Measurements from ENCODE around the gene PKNOX2. TPM values are rescaled to one million over a fixed set of nuclear protein-coding genes. Genes with fewer than 3 reads are reported as not detected.

PKNOX2 gene
- total and polyA plus RNA-seq, 10 of the 15 experiments (the other 5 are each of a cell fraction or from before 2014, with no cell fraction given), result not detected

DNA sequence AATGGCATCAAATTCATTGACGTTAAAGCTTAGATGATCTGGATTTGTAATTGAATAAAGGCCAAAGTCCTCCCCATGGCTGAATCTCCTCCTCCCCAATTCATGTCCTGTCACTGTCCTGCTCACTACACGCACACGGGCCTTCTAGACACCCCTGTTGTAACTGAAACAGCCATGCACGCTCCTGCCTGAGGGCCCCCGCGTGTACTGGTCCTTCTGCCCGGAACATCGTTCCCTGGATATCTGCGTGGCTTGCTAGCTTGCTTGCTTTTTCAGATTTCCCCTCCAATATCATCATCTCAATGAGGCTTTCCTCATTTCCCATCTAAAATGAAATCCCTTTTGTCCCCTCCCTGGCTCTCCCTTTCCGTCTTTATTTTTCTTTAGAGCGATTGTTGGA lies 15.3 kb downstream of the PKNOX2 start:
- Histone ChIP-seq H3K27me3 (replicated peaks in 1 of 2; ENCODE audit: control insufficient read depth in 2 of 2, insufficient read depth in 2 of 2, low read length in 1 of 2) (peaks cover 0 to 4% of the 10 kb centered on the region in 2 experiments; a peak in 3 of 4 replicates), H3K36me3 (ENCODE audit: control insufficient read depth in 2 of 2, insufficient read depth in 2 of 2, low read length in 1 of 2) (no peaks in the 10 kb centered on the region), H3K4me1 (ENCODE audit: control insufficient read depth, insufficient read depth, low read length) (peaks cover 4% of the 10 kb centered on the region), H3K9ac (ENCODE audit: control insufficient read depth, insufficient read depth, low read length) (no peak overlapping the region), H3K79me2 (ENCODE audit: control insufficient read depth, insufficient read depth, low read length) (no peaks in the 10 kb centered on the region), H4K20me1 (ENCODE audit: control insufficient read depth, insufficient read depth) (0 out of 2 replicates have a peak, but pooled peaks cover 3% of the 10 kb centered on the region), H3K4me3 (no peak overlapping the region), H3K27ac (ENCODE audit: control insufficient read depth, insufficient read depth) (no peak overlapping the region), H3K4me2 (ENCODE audit: control insufficient read depth, insufficient read depth) (no peak overlapping the region), H2AFZ (ENCODE audit: control insufficient read depth, low read depth, low read length) (no peak overlapping the region), H3K9me3 (replicated peaks; ENCODE audit: control insufficient read depth, insufficient read depth, low read length) (no peaks in the 10 kb centered on the region)
- POLR2A ChIA-PET, result interaction anchor here (0.5 kb wide), 1 partner anchor 1245 kb away, joined by 3 read pairs; no protein-coding TSS in a partner anchor
- ATAC-seq (no peak), DNase-seq (ENCODE audit: low read depth, low spot score) (no peak), FAIRE-seq (no peak)
- in situ Hi-C loops (cut with MboI) (no loop called here), intact Hi-C loops (cut with micrococcal nuclease; ENCODE audit: unreplicated experiment) (no loop called here)
- SMC1A ChIA-PET (ENCODE audit: uncharacterized antibody, unreplicated experiment), result interaction anchor here (0.6 kb wide), 1 partner anchor 29 kb away, joined by 3 read pairs; no protein-coding TSS in a partner anchor
- no peak for TF ChIP-seq E2F8 (IDR thresholded peaks at IDR 0.05; ENCODE audit: low read depth, partially characterized antibody)
- RAD21 ChIA-PET (ENCODE audit: unreplicated experiment), result no interaction called here
- no TSS peak for BruUV-seq (replicated peaks)
- WGBS (ENCODE audit: insufficient coverage, insufficient replicate concordance, low lambda C conversion rate, missing lambda C conversion rate), result 79% methylated on average over 11 of the region's 11 CpGs
- CTCF ChIA-PET, result interaction anchor here (0.9 to 1.0 kb wide), 2 partner anchors 38 to 253 kb away, joined by 3 to 4 read pairs; no protein-coding TSS in a partner anchor

All from GM12878 (cell line).